Adrenal gland (tissue), 12 donors: ENCODE measurements around the gene STING1. TPM values are rescaled to one million over a fixed set of nuclear protein-coding genes. Genes with fewer than 3 reads are reported as not detected.
A peak's percentile ranks its signal among the peaks of the same experiment; 100 is the strongest.

Source experiments
- DNase-seq, 7 donors: peaks; one replicate each; pipeline ENCODE4 v3.0.0-alpha.2; 2019 to 2020
- H3K27ac ChIP-seq, 5 donors: fragments of 200-600 bp; sonication (generic) in 4 of 5; 1 replicate in 3 of 5; 2 replicates in 2 of 5; pipeline versions ENCODE4 v1.5.1 to v1.8.0; 2016 to 2020; ENCODE audit warnings: mild to moderate bottlenecking in 1 of 5
- H3K27me3 ChIP-seq: fragments of 200-600 bp; 2 replicates; pipeline ENCODE4 v1.8.0; 2021
- H3K36me3 ChIP-seq, 2 donors: fragments of 200-600 bp; replicated peaks in 1 of 2; 1 replicate in 1 of 2; 2 replicates in 1 of 2; pipeline versions ENCODE4 v1.5.1 to v1.8.0; 2018 to 2022
- H3K4me1 ChIP-seq, 2 donors: fragments of 200-600 bp; replicated peaks in 1 of 2; 1 replicate in 1 of 2; 2 replicates in 1 of 2; pipeline versions ENCODE4 v1.5.1 to v1.8.0; 2018 to 2021
- H3K4me3 ChIP-seq, 4 donors: fragments of 200-600 bp; sonication (generic) in 3 of 4; one replicate each; pipeline ENCODE4 v1.5.1; 2016 to 2018
- H3K9me3 ChIP-seq, 3 donors: fragments of 200-600 bp; sonication (generic) in 1 of 3; replicated peaks in 1 of 3; 1 replicate in 2 of 3; 2 replicates in 1 of 3; pipeline versions ENCODE4 v1.5.1 to v1.8.0; 2016 to 2021
- CTCF ChIP-seq, 6 experiments: fragments of 450-650 bp in 4 of 6; fragments of 200-600 bp in 2 of 6; sonication (generic) in 1 of 6; IDR thresholded peaks; 1 replicate in 5 of 6; 2 replicates in 1 of 6; pipeline versions ENCODE4 v1.5.1 to v1.8.0; 2016 to 2021; ENCODE audit warnings: antibody characterized with exemption in 6 of 6, mild to moderate bottlenecking in 2 of 6, moderate library complexity in 1 of 6
- POLR2A ChIP-seq, 2 donors: fragments of 450-650 bp; IDR thresholded peaks; one replicate each; pipeline ENCODE4 v1.6.1; 2017; ENCODE audit warnings: antibody characterized with exemption in 2 of 2, mild to moderate bottlenecking in 2 of 2, moderate library complexity in 1 of 2
- WGBS, 4 donors: extraction: QIAGEN DNeasy Blood & Tissue Kit in 2 of 4; methylation state at CpG; one replicate each; pipeline versions ENCODE4 v1.1.5 to v1.1.7; 2013 to 2017; 5-methylcytosine and 5-hydroxymethylcytosine counted together
- intact Hi-C, 2 donors: fragments of 100-400 bp; cut with DNase I; formaldehyde crosslinking; loops; one replicate each; pipeline versions ENCODE4 v1.14.1 to v1.15.0; 2022 to 2023
- polyA plus RNA-seq, 3 donors: library from polyadenylated mRNA; stranded (reverse); fragments of 200-250 nt in 2 of 3; fragments of 350-450 nt in 1 of 3; fragmentation: Illumina TruSeq in 1 of 3; extraction: RNeasy Lipid Tissue Mini Kit (QIAGEN cat#74804) in 1 of 3; gene quantifications; one replicate each; pipeline ENCODE4 v1.2.3, GENCODE V29; 2013 to 2014
- total RNA-seq, 9 donors: library from RNA; depleted of rRNA in 4 of 9; stranded (reverse); fragments of >200 nt in 4 of 9; fragments of 120-200 nt in 1 of 9; fragmentation: NEBNext Ultra II Directional in 1 of 9; extraction: Animal tissue kit (Norgen Biotek cat#: 25700) in 1 of 9; gene quantifications; one replicate each; pipeline versions ENCODE4 v1.1.0 to v1.2.4, GENCODE V29; 2013 to 2023
- donor health status: healthy with polysubstance abuse.
- donor health status: Bipolar disorder and iron deficiency.
- donor health status: DM: yes; HTN: yes; CAD: no.
- donor health status: DM: no; HTN: no; CAD: no.
- donor health status: DM: no; HTN: no; CAD: no.
- donor health status: DM: yes; HTN: yes; CAD: no.

Gene STING1
- total and polyA plus RNA-seq, 12 donors: 10.9 to 63.9 (median 32.4) TPM

GRCh38 chr5:139495638-139496435 is 13.3 kb upstream of the STING1 start:
- Histone ChIP-seq H3K4me1 (peaks cover 0 to 11% of the 10 kb centered on the region in 2 donors), H3K27ac (peak overlapping the region in 1 of 5 donors; percentile 38), H3K9me3 (no peaks in the 10 kb centered on the region), H3K27me3 (no peaks in the 10 kb centered on the region), H3K36me3 (no peaks in the 10 kb centered on the region), H3K4me3 (no peak overlapping the region)
- intact Hi-C loops: no loop called here
- DNase-seq: no peak
- TF ChIP-seq POLR2A (IDR thresholded peaks at IDR 0.05): no peak
- no peak for TF ChIP-seq CTCF (IDR thresholded peaks at IDR 0.05)
- 81 to 96% (median 88%) methylated on average over 3 of the region's 3 CpGs for WGBS, 4 donors

GRCh38 chr5:139494832-139495231 is 12.3 kb upstream of the STING1 start:
- H3K36me3 ChIP-seq: no peaks in the 10 kb centered on the region
- intact Hi-C loops: no loop called here
- no peaks in the 10 kb centered on the region for H3K9me3 ChIP-seq
- TF ChIP-seq POLR2A (IDR thresholded peaks at IDR 0.05) (no peak), CTCF (IDR thresholded peaks at IDR 0.05) (no peak)
- peaks cover 0 to 11% of the 10 kb centered on the region in 2 donors for H3K4me1 ChIP-seq
- no peaks in the 10 kb centered on the region for H3K27me3 ChIP-seq
- no peak overlapping the region for H3K4me3 ChIP-seq
- no peak for DNase-seq
- H3K27ac ChIP-seq: peak overlapping the region in 1 of 5 donors; percentile 38

GRCh38 chr5:139494256-139494655 is 11.7 kb upstream of the STING1 start:
- 87 to 96% (median 93%) methylated on average over 3 of the region's 3 CpGs for WGBS, 4 donors
- peaks cover 0 to 11% of the 10 kb centered on the region in 2 donors for H3K4me1 ChIP-seq
- TF ChIP-seq CTCF (IDR thresholded peaks at IDR 0.05): no peak
- TF ChIP-seq POLR2A (IDR thresholded peaks at IDR 0.05): no peak
- no peak overlapping the region for H3K4me3 ChIP-seq
- intact Hi-C loops: no loop called here
- no peaks in the 10 kb centered on the region for H3K9me3 ChIP-seq
- H3K27ac ChIP-seq: no peak overlapping the region
- no peaks in the 10 kb centered on the region for H3K27me3 ChIP-seq
- H3K36me3 ChIP-seq: no peaks in the 10 kb centered on the region
- DNase-seq: no peak

GRCh38 chr5:139492700-139493192 is 10.2 kb upstream of the STING1 start:
- 39 to 48% (median 43%) methylated on average over 6 of the region's 6 CpGs for WGBS, 4 donors
- intact Hi-C loops: no loop called here
- H3K4me3 ChIP-seq: no peak overlapping the region

More at GRCh38 chr5:139492700-139493192, 10.2 kb upstream of the STING1 start:
- DNase-seq: peak in 5 of 7 donors; percentile 26 to 71 (median 38)
- Histone ChIP-seq H3K9me3 (no peaks in the 10 kb centered on the region), H3K27ac (peak overlapping the region in 3 of 5 donors; percentile 2 to 75 (median 44)), H3K4me1 (peaks cover 0 to 11% of the 10 kb centered on the region in 2 donors), H3K36me3 (no peaks in the 10 kb centered on the region), H3K27me3 (no peaks in the 10 kb centered on the region)
- no peak for TF ChIP-seq POLR2A (IDR thresholded peaks at IDR 0.05)
- TF ChIP-seq CTCF (IDR thresholded peaks at IDR 0.05): no peak
